GM21825 (cell line): ENCODE results near the gene CD84.
"Not testable (repeated sequence)": the region's sequence is repeated elsewhere in the genome, so short reads cannot be mapped to it uniquely, and the experiment has no call there.

Experiments used
- ATAC-seq: cut with Tn5 transposase; IDR thresholded peaks from one replicate; pipeline ENCODE4 v1.9.1; 2021; ENCODE audit warnings: mild to moderate bottlenecking, moderate library complexity; ENCODE audit not compliant: unreplicated experiment

The CD84 gene

GRCh38 chr1:160579216-160579701, at the start of gene CD84:
CD84 (minus strand) TSS chr1:160579496; CDS start chr1:160579437, 59 bp downstream.
- ATAC-seq: no peak

- ATAC-seq: no peak
Observed at GRCh38 chr1:160628799-160629263, 49.5 kb upstream of the CD84 start.

GRCh38 chr1:160627677-160628289, 48.5 kb upstream of the CD84 start:
- not testable (repeated sequence) for ATAC-seq

GRCh38 chr1:160626509-160627342, 47.4 kb upstream of the CD84 start:
- ATAC-seq: no peak

- no peak for ATAC-seq
Observed at GRCh38 chr1:160625725-160626498, 46.6 kb upstream of the CD84 start.

GRCh38 chr1:160625321-160625720, 46.0 kb upstream of the CD84 start:
- ATAC-seq: no peak

- peak; percentile 31 for ATAC-seq
Observed at GRCh38 chr1:160624464-160624863, 45.2 kb upstream of the CD84 start.

- no peak for ATAC-seq
Observed at GRCh38 chr1:160623862-160624261, 44.6 kb upstream of the CD84 start.

GRCh38 chr1:160623227-160623633, 43.9 kb upstream of the CD84 start:
- no peak for ATAC-seq

GRCh38 chr1:160622501-160623226, 43.4 kb upstream of the CD84 start:
- no peak for ATAC-seq

- no peak for ATAC-seq
Observed at GRCh38 chr1:160621633-160622413, 42.5 kb upstream of the CD84 start.

- no peak for ATAC-seq
Observed at GRCh38 chr1:160620942-160621632, 41.8 kb upstream of the CD84 start.

- ATAC-seq: no peak
Observed at GRCh38 chr1:160619742-160620277, 40.5 kb upstream of the CD84 start.

- no peak for ATAC-seq
Observed at GRCh38 chr1:160618763-160619274, 39.5 kb upstream of the CD84 start.

- ATAC-seq: no peak
Observed at GRCh38 chr1:160618327-160618726, 39.0 kb upstream of the CD84 start.

GRCh38 chr1:160615660-160616059, 36.4 kb upstream of the CD84 start:
- no peak for ATAC-seq

- no peak for ATAC-seq
Observed at GRCh38 chr1:160614410-160614809, 35.1 kb upstream of the CD84 start.

GRCh38 chr1:160612613-160613218, 33.4 kb upstream of the CD84 start:
- no peak for ATAC-seq
